NCI-H69 (cell line): ENCODE data around the gene CTSH.
"Not testable (repeated sequence)": the region's sequence is repeated elsewhere in the genome, so short reads cannot be mapped to it uniquely, and the experiment has no call there.

Experiments used
- DNase-seq: peaks from one replicate; lab custom pipeline; 2025; lab: John Stamatoyannopoulos, UW

Gene CTSH

DNA sequence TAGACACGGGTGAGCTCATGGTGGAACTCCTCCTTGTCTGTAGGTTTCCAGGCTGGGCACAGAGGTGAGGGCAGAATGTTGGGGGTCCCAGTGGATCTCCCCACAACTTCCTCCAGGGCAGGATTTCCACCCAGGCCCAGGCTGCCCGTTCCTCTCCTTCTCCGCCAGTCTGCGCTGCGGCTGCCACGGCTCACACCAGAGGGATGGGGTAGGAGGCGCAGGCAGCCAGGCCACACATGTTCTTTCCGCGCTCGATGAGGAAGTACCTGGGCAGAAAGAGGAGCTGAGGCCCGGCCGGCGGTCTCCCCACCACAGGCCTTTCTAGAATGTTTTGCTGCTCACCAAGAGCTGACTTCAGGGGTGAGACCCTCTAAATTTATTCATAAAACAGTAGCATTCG is 22.9 kb downstream of the CTSH start:
- no peak for DNase-seq

DNA sequence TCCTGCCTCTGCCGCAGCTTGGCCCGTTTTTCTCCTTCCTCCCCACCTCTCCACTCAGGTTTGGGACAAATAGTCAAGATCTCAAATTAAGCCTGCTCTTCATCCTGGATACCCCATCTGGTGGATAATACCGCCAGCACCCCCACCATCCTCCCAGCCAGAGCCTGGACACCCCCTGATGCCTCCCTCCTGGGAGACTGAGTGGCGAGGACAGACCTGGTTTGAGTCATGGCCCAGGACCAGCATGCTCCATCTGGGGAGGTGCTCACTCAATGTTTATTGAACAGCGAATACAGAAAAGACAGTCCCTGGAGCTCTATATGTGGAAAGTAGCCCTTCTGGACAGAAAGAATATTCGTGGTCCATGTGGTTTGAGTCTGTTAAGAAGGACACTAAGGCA is 23.3 kb downstream of the CTSH start:
- DNase-seq, result no peak

GRCh38 chr15:78917888-78918287 is 27.0 kb downstream of the CTSH start:
- DNase-seq, result no peak

DNA sequence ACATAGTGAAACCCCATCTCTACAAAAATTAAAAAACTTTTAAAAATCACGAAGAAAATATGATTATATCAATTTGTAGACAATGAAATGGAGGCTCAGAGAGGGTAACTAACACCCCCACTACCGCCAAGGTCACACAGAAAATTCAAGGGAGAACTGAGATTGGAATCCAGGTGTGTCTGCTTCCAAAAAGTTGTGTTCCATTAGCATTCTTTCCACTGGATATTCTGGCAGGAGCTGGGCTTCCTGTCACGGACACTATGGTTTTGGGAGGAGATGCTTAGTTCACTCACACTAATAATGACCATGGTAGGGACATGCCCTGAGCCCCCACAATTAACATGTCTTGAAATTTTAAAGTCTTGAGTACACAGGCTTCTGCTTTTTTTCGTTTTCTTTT is 28.8 kb downstream of the CTSH start:
- DNase-seq, result no peak

DNA sequence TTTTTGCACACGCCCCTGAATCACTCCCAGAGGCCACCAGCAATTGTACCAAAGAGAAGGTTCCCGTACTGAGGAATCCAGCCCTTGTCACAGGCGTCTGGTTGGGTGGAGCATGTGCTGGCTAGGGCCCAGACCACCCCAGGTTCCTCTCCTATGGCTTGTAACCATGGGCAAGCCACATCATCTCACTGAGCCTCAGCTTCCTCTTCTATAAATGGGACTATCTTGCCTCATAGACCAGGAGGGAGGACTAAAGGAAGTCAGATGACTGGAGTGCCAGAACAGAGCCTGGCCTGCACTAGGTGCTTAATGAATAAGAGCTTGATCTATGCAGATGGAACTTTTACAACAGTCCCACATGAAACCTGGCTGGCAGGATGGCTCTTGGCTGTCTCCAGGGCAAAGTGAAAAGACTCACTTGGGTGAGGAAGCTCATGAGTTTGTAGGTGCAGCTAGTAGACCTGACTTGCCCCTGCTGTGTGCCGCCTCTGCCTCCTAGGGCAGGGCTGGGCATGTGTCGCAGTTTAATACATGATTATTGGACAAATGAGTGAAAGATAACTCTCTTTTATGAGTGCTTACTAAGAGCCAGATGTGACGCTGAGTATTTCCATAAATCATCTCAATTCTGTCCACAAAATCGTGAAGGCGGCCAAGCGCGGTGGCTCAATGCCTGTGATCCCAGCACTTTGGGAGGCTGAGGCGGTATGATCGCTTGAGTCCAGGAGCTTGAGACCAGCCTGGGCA is 29.3 kb downstream of the CTSH start:
- DNase-seq, result peak; percentile 17

- DNase-seq, result peak; percentile 19
Measured at GRCh38 chr15:78914027-78914764, 30.6 kb downstream of the CTSH start.

GRCh38 chr15:78913012-78913411 is 31.8 kb downstream of the CTSH start:
- no peak for DNase-seq

DNA sequence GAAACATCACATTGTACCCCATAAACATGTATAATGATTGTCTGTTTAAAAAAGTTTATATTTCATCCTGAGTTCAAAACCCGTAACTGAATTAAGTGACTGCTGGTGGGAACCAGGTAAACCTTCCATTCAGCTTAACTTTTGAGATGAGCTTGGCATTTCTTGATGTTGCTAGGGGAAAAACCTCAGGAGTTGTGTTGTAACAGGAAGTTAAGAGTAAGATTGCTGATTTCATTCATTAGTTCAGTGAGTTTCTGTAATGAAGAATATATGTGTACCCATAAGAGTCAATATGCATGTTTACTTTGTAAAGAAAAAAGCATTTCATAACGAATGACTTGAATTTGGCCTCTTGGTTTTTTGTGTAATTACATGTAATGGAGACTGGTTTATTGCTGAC is 32.5 kb downstream of the CTSH start:
- DNase-seq, result no peak

- DNase-seq, result no peak
Measured at GRCh38 chr15:78910271-78910670, 34.6 kb downstream of the CTSH start.

- peak; percentile 5 for DNase-seq
Measured at GRCh38 chr15:78909791-78910228, 35.0 kb downstream of the CTSH start.

DNA sequence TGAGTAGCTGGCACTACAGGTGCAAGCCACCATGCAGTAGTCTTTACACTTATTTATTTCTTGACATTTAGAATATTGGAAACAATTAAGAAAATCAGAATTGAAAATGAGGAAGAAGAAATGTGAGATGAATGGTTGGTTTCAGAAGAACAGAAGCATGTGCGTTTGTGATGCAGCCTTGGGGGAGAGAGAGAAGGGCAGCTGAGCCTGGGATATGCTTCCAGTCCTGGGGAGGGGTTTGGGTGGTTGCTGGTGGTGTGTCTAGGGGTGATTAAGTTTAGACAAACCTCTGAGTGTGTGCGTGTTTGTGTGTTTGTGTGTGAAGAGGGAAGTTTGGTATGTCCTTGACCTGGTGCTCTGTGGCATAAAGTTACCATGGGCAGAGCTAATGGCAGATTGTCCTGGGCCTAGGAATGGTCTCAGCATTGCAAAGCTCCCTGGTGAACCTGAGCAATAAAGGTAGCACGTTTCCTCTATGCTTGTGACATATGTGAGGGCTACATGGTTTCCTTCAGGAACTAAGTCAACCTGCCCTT is 35.6 kb downstream of the CTSH start:
- no peak for DNase-seq

- peak; percentile 18 for DNase-seq
Measured at GRCh38 chr15:78907577-78907976, 37.3 kb downstream of the CTSH start.

GRCh38 chr15:78906316-78906620 is 38.6 kb downstream of the CTSH start:
- no peak for DNase-seq

DNA sequence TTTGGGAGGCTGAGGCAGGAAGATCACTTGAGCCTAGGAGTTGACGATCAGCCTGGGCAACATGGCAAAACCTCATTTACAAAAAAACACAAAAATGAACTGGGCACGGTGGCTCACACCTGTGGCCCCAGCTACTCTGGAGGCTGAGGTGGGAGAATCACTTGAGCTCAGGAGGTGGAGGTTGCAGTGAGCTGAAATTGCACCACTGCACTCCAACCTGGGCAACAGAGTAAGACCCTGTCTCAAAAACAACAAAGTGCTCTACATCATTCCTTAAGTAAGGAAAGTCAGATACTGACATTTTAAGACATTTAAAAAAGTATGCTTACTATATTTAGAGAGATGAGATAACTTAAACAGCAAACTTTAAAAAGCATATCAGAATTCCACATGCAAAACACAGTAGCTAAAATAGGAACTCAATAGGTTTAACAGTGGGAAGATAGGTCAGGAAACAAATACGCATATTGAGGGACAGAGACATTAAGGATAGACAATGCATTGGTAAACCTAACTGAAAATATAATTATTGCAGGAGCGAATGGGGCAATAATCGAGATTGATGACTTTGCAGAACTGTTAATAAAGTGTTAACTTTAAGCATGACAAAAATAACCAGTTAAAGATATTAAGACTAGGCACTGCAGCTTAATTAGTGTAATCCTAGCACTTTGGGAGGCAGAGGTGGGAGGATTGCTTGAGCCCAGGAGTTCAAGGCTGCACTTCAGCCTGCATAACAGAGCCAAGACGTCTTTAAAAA is 40.1 kb downstream of the CTSH start:
- DNase-seq, result no peak

GRCh38 chr15:78902281-78903032 is 42.4 kb downstream of the CTSH start:
- not testable (repeated sequence) for DNase-seq

DNA sequence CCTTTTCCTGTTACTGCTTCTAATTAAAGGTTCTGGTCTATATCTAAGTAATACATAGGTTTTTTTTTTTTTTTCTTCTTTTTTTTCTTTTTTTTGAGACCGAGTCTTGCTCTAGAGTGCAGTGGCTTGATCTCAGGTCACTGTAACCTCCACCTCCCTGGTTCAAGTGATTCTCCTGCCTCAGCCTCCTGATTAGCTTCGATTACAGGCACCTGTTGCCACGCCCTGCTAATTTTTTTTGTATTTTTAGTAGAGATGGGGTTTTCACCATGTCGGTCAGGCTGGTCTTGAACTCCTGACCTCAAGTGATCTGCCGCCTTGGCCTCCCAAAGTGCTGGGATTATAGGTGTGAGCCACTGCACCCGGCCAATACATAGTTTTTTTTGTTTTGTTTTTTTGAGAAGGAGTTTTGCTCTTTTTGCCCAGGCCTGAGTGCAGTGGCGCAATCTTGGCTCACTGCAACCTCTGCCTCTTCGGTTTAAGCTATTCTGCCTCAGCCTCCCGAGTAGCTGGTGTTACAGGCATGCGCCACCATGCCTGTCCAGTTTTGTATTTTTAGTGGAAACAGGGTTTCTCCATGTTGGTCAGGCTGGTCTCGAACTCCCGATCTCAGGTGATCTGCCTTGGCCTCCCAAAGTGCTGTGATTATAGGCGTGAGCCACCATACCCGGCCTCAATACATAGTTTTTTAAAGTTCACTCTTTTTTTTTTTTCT is 43.9 kb downstream of the CTSH start:
- DNase-seq, result not testable (repeated sequence)

DNA sequence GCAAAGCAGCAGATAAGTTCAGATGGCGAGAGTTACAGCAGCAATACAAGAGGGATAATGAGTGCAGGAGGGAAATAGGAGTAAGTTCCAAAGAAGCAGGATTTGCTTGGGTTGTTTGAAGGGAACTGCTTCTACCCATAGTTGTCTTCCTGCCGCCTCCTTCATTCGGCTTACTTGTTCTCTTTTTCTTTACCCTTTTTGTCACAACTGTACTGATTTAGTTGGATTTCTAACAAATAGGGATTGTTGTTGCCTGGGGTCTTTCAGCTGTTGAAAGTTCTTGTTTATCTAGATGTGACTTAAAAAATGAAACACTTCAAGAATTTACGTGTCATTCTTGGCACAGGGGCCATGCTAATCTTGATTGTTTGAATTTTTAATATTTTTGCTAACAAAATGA is 46.3 kb downstream of the CTSH start:
- no peak for DNase-seq

GRCh38 chr15:78895471-78895870 is 49.4 kb downstream of the CTSH start:
- DNase-seq, result no peak

GRCh38 chr15:78893538-78893937 is 51.3 kb downstream of the CTSH start:
- no peak for DNase-seq

DNA sequence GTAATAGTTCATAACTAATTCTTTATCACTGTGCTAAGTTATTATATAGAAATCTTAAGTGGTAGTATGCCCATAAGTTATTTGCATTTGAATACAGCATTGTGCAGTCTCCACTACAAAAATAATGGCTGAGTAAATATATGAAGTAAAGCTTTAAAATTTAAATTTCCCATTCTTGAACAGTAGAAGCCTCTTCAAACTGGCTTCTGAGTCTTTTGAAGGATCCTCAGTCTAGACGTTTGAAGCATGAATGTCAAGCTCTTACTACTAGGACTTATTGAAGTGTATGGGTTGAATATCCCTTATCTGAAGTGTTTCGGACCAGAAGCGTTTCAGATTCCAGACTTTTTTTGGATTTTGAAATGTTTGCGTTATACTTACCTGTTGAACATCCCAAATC is 55.8 kb downstream of the CTSH start:
- DNase-seq, result no peak

DNA sequence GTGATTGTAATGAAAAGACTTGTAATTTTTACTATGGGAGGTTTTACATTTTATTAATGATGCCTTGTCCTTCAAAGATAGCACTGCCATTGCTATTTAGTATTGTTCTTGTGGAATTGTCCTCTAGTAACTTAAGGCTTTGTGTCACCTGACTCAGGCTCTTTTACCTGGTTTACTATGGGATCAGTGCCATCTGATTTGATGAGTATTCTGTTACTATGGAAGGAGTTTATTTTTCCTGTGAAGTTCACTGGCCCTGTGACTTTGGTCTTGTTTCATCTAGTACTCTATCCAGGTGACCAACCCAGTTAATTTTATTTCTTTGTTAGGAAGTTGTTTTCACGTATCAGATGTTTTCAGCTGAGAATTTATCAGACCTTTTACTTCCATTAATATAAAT is 63.2 kb downstream of the CTSH start:
- DNase-seq, result no peak
